HG02763 (cell line): ENCODE measurements around the gene COL23A1.
"Not testable (repeated sequence)": the region's sequence is repeated elsewhere in the genome, so short reads cannot be mapped to it uniquely, and the experiment has no call there.

Experiments
- ATAC-seq: cut with Tn5 transposase; IDR thresholded peaks from one replicate; pipeline ENCODE4 v1.9.1; 2021; ENCODE audit warnings: mild to moderate bottlenecking, moderate library complexity; ENCODE audit not compliant: unreplicated experiment

The COL23A1 gene

GRCh38 chr5:178370102-178370501 is 220.1 kb downstream of the COL23A1 start:
- no peak for ATAC-seq

GRCh38 chr5:178369469-178369868 is 220.7 kb downstream of the COL23A1 start:
- not testable (repeated sequence) for ATAC-seq

DNA sequence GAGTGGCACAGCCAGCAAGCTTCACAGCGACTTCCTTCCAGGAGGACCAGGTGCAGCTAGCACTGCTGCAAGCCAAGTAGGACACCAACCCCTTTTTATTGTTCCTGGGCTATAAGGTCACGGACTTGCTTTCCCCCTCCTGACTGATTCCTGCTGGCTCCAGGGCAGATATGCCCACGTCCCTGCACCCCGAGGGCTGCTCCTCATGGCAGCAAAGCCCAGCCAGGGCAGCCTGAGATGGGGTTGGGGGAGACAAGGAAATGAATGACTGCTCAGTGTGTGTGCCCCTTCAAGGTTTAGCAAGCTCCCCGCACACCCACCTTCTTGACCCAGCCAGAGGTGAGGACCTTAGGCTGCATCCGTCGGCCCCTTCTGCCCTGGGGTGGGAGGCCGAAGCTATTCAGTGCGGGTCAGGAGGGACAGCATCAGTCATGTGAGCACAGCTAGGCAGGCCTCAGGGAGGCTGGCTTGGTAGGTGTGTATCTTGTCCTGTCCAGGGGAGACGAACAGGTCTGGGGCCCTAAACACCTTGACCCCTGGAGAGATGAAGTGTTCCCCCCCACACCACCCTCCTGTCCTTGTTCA is 221.4 kb downstream of the COL23A1 start:
- ATAC-seq = no peak

DNA sequence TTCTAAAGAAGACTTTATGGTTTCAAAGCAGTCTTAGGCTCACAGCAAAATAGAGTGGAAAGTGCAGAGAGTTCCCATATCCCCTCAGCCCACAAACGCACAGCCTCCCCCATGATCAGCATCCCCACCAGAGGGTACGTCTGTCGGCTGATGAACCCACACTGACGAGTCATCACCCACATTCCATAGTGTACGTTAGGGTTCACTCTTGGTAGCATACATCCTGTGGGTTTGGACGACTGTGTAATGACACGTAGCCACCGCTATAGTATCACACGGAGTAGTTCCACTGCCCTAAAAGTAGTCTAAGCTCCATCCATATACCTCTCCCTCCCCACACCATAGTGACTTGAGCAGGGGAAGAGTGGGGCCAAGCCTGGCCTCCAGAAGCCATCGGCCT is 221.9 kb downstream of the COL23A1 start:
- no peak for ATAC-seq

DNA sequence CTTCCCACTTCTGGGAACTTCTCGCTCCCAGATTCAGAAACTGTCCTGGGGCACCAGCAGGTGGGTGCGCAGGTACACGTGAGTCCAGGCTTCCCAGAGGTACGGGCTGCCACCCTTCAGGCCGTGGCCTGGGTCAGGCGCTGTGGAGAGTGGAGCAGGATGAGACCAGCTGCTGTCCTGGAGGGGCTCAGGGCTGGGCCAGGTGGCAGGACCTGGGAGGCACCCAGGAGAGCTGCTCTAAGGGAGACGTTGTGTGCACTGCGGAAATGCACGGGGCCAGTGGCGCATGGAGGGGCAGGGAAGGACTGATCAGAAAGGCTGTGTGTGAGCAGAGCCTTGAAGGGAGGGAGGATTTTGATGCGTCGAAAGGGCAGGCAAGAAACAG is 222.5 kb downstream of the COL23A1 start:
- ATAC-seq = no peak

GRCh38 chr5:178366998-178367735 is 223.0 kb downstream of the COL23A1 start:
- no peak for ATAC-seq

GRCh38 chr5:178365501-178366440 is 224.4 kb downstream of the COL23A1 start:
- ATAC-seq = no peak

DNA sequence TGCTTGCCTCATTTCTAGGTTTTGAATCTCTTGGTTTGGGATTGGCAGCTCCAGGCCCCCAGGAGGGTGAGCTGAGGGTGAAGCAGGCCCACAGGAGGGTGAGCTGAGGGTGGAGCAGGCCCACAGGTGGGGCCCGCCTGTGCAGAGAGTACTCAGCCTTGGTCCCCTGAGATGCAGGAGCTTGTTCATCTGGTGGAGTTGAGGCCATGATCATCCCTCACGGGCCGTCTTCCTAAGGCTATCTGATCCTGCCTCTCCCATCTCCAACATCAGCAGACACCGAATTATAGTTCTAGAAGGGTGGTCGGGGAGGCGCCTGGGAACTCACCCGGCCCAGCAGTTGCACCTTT is 225.9 kb downstream of the COL23A1 start:
- ATAC-seq = no peak

DNA sequence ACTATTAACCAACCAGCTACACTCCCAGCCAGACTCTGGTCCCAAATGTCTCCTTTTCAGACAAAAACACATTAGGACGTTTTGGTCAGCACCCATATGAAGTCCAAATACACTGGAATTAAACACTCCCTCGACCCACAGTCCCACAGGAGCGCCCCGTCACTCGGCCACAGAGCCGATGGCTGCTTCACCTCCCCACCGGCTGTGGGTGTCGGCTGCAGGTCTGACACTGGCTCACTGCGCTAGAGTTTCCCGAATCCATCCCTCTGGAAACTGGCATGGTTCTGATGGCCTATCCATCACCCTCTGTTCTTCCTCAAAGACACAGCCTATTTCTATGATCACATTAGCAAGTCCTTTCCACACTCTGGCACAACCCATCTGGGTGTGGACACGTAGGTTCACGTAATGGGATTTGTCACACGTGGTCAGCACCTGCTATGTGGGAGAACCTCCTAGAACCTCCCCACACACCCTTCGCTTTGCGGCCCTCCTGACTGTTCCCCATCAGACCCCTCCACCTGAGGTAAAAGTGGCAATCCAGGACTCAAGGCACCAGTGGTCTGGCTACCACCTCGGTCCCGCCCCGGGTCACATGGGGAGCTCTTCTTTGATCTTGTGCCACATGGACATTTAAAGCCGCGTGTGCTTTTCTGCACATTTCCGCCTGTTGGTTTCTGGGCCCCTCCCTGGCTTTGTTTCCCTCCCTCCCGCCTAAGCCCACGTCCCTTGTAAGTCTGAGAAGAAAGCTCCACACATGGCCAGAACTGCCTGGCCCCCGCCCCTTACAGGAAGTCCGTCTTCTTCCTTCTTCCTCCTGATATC is 226.5 kb downstream of the COL23A1 start:
- no peak for ATAC-seq

DNA sequence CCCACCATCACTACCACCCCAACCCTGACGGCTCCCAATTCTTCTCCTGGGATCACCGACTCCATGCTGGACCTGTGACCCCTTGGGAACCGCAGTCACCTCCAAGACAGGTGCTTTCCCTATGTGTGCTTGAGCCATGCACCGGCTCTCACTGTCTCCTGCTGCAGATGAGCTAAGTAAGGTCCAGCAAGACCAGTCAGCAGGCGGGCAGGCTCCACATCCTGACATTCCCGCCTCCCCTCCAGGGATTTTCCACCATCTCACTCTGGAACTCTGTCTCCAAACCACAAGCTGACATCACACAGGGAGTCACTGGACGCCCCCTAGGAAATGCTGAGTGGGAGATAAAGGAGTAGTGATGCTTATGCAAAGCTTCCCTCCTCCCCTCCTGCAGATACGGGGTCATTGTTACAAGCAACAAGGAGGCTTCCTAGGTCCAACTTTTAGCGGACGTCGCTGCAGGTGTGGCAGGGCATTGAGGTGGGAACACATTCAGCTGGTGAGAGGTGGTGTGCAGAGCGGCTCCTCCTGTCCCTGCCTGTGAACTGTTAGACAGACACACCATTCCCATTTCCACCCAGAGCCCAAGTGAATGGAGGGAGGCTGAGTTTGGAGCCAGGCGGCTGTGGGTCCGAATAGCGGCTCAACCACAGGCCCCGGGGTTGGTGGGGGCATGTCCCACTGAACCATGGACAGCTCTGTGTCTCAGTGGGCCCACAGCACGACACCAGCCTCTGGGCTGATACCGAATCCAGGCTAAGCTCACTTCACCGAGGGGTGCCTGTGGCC is 228.3 kb downstream of the COL23A1 start:
- no peak for ATAC-seq

- no peak for ATAC-seq
Observed at GRCh38 chr5:178360926-178361235, 229.3 kb downstream of the COL23A1 start.

DNA sequence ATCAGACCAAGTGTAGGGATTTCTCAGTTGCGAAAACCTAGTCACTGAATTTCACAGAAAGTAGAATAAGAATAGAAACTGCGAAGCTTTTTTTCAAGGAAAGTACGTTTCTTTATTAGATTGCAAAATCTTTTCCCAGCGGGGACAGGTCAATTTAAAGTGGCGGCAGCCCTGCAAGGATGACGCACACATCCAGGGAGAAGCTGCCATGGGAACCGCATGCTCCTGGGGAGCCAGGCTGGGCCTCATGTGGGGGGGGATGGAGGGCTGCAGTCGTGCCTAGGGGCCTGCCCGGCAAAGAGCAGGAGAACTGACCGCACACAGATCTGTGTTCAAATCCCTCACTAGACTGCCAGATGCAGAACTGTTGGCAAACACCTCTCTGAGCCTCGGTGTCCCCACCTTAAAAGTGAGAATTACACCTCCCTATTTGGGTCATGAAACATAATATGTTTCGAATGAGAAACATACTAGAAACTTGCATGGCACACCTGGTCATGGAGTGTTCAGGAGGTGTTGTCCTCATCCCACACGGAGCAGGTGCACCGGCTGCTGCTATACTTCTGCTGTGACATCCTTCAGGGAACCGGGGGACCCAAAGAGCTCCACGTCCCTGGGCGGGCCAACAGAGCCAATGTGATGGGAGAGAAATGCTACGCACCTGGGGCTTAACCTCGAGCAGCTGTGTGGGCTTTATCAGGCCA is 229.8 kb downstream of the COL23A1 start:
- no peak for ATAC-seq

- ATAC-seq = no peak
Observed at GRCh38 chr5:178359738-178360137, 230.5 kb downstream of the COL23A1 start.

GRCh38 chr5:178357678-178358077 is 232.5 kb downstream of the COL23A1 start:
- ATAC-seq = no peak

DNA sequence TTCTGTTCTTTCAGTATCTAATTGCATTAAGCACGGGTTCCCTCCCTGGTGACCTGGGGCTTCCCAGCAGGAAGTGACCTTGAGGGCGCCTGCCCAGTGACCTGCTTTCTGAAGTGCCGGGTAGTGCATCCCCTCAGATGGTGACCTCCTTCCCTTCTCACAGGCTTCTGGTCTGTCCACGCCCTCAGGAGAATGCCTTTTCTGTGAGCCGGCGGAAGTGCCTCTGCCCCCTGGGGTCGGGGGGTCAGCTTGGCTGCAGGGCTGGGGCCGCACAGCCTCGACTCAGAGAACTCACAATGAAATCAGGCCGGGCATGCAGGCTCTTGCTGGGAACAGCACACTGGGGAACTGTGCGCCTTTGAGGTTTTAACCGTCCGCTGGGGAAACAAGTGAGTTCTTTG is 233.1 kb downstream of the COL23A1 start:
- ATAC-seq = no peak

- ATAC-seq = no peak
Observed at GRCh38 chr5:178356431-178356872, 233.7 kb downstream of the COL23A1 start.

DNA sequence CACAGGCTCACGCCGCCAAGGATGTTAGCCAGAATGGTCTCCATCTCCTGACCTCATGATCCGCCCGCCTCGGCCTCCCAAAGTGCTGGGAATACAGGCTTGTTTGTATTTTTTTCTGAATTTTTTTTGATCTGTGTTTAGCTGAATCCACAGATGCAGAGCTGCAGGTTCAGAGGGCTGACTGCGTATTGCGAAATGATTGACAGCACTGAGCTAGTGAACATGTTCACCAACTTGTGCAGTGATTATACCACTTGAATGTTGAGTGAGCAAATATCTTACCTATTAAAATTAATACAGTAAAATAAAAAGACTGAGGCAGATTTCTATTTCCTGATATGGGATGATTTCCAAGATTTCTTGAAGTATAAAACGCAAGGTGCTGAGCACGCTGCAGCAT is 234.5 kb downstream of the COL23A1 start:
- no peak for ATAC-seq

GRCh38 chr5:178353461-178353860 is 236.7 kb downstream of the COL23A1 start:
- no peak for ATAC-seq

DNA sequence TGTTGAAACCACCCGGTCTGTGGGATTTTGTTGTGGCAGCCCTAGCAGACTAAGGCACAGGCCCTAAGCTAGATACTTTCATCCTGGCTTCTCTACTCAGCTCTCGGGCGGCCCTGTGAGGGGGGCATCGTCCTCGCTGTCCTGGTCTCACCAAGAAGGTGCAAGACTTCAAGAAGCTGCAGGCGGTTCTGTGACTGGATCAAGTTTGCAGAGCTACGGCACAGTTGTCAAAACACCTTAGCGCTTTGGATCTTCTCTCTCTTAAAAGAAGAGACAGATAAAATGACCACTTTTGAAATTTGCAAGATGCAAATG is 238.2 kb downstream of the COL23A1 start:
- ATAC-seq = no peak
